ENCODE measurements around the gene CDC5L.

CDC5L gene

GRCh38 chr6:44495036-44495901 is 107.8 kb downstream of the CDC5L start:
- no peak overlapping the region for H3K4me2 ChIP-seq (ENCODE audit: insufficient read depth, low read length)
- no peaks in the 10 kb centered on the region for H4K20me1 ChIP-seq (ENCODE audit: insufficient read depth, low read length)
- no peaks in the 10 kb centered on the region for H3K27me3 ChIP-seq (ENCODE audit: insufficient read depth, low read length, poor library complexity)
- H3K36me3 ChIP-seq (ENCODE audit: insufficient read depth, low read length): no peaks in the 10 kb centered on the region
- ATAC-seq (ENCODE audit: insufficient read depth, low read depth) (no peak), DNase-seq (no peak)
- no peak overlapping the region for H3K4me3 ChIP-seq (ENCODE audit: low read depth in 1 of 2, low read length in 2 of 2)
- no peak overlapping the region for H2AFZ ChIP-seq (ENCODE audit: low read depth, low read length)
- no peaks in the 10 kb centered on the region for H3K4me1 ChIP-seq (ENCODE audit: insufficient read depth, low read length)
- no peak overlapping the region for H3K27ac ChIP-seq (ENCODE audit: low read length)
- H3K79me2 ChIP-seq (ENCODE audit: insufficient read depth, low read length): no peaks in the 10 kb centered on the region
- no peak for TF ChIP-seq EZH2 (IDR thresholded peaks at IDR 0.05; ENCODE audit: borderline replicate concordance, low read depth, low read length, severe bottlenecking)
- no peak for TF ChIP-seq CTCF (IDR thresholded peaks at IDR 0.05; ENCODE audit: borderline replicate concordance, extremely low read depth, low read length, poor library complexity, severe bottlenecking)
- no peaks in the 10 kb centered on the region for H3K9me3 ChIP-seq (ENCODE audit: insufficient read depth, low read length, severe bottlenecking)
- H3K9ac ChIP-seq (ENCODE audit: low read depth, low read length): no peak overlapping the region

- ATAC-seq (ENCODE audit: insufficient read depth, low read depth): no peak
- Histone ChIP-seq H2AFZ (ENCODE audit: low read depth, low read length) (no peak overlapping the region), H3K27me3 (ENCODE audit: insufficient read depth, low read length, poor library complexity) (no peaks in the 10 kb centered on the region), H3K4me1 (ENCODE audit: insufficient read depth, low read length) (no peaks in the 10 kb centered on the region), H3K4me2 (ENCODE audit: insufficient read depth, low read length) (no peak overlapping the region), H3K36me3 (ENCODE audit: insufficient read depth, low read length) (no peaks in the 10 kb centered on the region), H3K9me3 (ENCODE audit: insufficient read depth, low read length, severe bottlenecking) (no peaks in the 10 kb centered on the region), H3K27ac (ENCODE audit: low read length) (no peak overlapping the region), H3K9ac (ENCODE audit: low read depth, low read length) (no peak overlapping the region), H4K20me1 (ENCODE audit: insufficient read depth, low read length) (no peaks in the 10 kb centered on the region), H3K4me3 (ENCODE audit: low read depth in 1 of 2, low read length in 2 of 2) (no peak overlapping the region), H3K79me2 (ENCODE audit: insufficient read depth, low read length) (no peaks in the 10 kb centered on the region)
- DNase-seq: no peak
- no peak for TF ChIP-seq CTCF (IDR thresholded peaks at IDR 0.05; ENCODE audit: borderline replicate concordance, extremely low read depth, low read length, poor library complexity, severe bottlenecking)
- no peak for TF ChIP-seq EZH2 (IDR thresholded peaks at IDR 0.05; ENCODE audit: borderline replicate concordance, low read depth, low read length, severe bottlenecking)
Measured at GRCh38 chr6:44496665-44497369, 109.3 kb downstream of the CDC5L start.

- Histone ChIP-seq H3K9ac (ENCODE audit: low read depth, low read length) (no peak overlapping the region), H2AFZ (ENCODE audit: low read depth, low read length) (no peak overlapping the region), H3K4me1 (ENCODE audit: insufficient read depth, low read length) (no peaks in the 10 kb centered on the region), H4K20me1 (ENCODE audit: insufficient read depth, low read length) (no peaks in the 10 kb centered on the region), H3K9me3 (ENCODE audit: insufficient read depth, low read length, severe bottlenecking) (no peaks in the 10 kb centered on the region), H3K27me3 (ENCODE audit: insufficient read depth, low read length, poor library complexity) (no peaks in the 10 kb centered on the region), H3K27ac (ENCODE audit: low read length) (no peak overlapping the region), H3K36me3 (ENCODE audit: insufficient read depth, low read length) (no peaks in the 10 kb centered on the region), H3K4me3 (ENCODE audit: low read depth in 1 of 2, low read length in 2 of 2) (no peak overlapping the region), H3K79me2 (ENCODE audit: insufficient read depth, low read length) (no peaks in the 10 kb centered on the region), H3K4me2 (ENCODE audit: insufficient read depth, low read length) (no peak overlapping the region)
- DNase-seq (no peak), ATAC-seq (ENCODE audit: insufficient read depth, low read depth) (no peak)
- TF ChIP-seq EZH2 (IDR thresholded peaks at IDR 0.05; ENCODE audit: borderline replicate concordance, low read depth, low read length, severe bottlenecking) (no peak), CTCF (IDR thresholded peaks at IDR 0.05; ENCODE audit: borderline replicate concordance, extremely low read depth, low read length, poor library complexity, severe bottlenecking) (no peak)
Measured at GRCh38 chr6:44497807-44498206, 110.3 kb downstream of the CDC5L start.

Measured in DND-41 (cell line).